Measurements from ENCODE around the gene NDN.

The NDN gene, protein sequence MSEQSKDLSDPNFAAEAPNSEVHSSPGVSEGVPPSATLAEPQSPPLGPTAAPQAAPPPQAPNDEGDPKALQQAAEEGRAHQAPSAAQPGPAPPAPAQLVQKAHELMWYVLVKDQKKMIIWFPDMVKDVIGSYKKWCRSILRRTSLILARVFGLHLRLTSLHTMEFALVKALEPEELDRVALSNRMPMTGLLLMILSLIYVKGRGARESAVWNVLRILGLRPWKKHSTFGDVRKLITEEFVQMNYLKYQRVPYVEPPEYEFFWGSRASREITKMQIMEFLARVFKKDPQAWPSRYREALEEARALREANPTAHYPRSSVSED

DNA sequence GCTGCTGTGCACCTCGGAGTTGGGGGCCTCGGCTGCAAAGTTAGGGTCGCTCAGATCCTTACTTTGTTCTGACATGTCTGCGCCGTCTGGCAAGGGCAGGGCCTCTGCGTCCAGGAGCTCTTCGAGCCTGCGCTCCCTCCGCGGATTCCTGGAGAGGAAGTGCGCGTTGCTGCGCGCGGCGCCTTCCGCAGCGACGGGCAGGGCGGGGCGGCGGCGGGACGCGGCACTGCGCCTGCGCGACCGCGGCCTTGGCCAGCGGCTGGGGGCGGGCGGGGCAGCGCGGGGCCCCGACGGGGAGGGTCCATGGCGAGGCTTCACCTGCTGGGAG is at the start of gene NDN:
Gene NDN, minus strand, starts transcription at position 163 of the 328 bp plus-strand sequence. Its CDS starts 88 bp downstream, at position 75.
- no peak for DNase-seq

DNA sequence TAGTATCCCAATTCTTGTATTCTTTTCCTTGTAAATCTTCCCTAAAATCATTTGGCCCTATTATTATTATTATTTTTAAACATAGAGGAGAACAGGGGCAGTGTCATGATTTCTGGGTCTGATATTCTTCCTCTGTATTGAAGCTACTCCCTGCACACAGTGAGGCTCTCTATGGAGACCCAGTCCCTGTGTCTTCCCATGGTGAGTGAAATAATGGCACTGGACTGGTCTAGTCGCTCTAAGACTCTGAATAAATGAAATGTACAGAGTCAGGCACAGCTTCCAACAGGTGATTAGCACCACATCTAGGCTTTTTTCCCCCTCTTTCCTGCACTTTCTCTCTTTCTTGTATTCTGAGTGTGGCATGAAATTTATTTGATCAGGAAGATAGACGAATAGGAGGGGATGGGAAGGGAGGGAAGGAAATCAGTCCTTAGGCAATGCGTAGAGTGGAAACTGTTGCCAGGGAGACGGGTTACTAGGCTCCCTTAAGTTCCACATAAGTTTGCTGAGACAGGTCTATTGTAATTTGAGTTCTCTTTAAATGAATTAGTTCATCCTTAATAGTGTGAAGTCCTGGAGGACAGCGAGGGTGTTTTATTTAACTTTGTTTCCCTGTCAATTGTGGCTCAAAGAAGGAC is 49.0 kb upstream of the NDN start:
- DNase-seq: no peak

DNA sequence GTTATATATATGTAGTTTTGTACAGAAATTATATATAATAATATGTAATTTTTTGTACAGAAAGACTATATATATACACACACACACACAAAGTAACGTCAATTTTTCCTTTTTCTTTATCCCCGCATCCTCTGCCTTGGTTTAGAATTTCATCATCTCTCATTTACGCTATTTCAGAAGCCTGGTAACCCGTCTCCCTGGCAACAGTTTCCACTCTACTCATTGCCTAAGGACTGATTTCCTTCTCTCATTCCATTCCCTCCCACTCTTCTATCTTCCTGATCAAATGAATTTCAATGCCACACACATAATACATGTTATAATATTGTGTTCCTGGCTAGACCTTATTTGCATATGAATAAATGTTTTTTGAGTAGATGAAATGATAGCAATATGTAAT is 47.8 kb upstream of the NDN start:
- DNase-seq: no peak

DNA sequence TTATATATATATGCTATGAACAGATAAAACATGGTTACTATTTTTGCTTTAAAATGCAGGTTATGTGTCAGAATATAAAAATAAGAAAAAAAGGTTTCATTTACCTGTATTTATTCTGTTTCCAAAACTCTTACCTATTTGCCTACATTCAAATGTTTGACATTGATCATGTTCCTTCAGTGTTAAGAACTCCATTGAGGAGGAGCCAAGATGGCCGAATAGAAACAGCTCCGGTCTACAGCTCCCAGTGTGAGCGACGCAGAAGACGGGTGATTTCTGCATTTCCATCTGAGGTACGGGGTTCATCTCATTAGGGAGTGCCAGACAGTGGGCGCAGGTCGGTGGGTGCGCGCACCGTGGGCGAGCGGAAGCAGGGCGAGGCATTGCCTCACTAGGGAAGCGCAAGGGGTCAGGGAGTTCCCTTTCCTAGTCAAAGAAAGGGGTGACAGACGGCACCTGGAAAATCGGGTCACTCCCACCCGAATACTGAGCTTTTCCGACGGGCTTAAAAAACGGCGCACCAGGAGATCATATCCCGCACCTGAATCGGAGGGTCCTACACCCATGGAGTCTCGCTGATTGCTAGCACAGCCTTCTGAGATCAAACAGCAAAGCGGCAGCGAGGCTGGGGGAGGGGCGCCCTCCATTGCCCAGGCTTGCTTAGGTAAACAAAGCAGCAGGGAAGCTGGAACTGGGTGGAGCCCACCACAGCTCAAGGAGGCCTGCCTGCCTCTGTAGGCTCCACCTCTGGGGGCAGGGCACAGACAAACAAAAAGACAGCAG is 27.0 kb upstream of the NDN start:
- peak; percentile 3 to 26 for DNase-seq

DNA sequence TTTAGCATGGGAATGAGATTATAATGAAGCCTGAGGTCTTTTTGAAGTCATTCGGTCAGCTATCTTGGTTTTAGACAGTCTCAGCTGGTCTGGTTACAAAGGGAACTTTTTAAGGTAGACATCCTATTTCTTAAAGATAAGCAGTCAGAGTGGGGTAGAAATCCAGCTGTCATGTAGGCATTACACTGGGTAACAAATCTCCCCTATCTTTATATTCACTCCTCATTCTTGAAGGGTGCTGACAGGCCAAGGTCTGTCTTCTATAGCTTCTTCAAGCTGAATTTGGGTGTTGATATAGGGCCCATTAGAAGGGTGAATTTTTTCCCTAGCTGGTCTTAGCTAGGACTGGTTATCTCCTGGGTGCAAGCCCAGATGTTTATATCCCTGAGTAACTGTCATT is 21.2 kb upstream of the NDN start:
- DNase-seq: no peak

DNA sequence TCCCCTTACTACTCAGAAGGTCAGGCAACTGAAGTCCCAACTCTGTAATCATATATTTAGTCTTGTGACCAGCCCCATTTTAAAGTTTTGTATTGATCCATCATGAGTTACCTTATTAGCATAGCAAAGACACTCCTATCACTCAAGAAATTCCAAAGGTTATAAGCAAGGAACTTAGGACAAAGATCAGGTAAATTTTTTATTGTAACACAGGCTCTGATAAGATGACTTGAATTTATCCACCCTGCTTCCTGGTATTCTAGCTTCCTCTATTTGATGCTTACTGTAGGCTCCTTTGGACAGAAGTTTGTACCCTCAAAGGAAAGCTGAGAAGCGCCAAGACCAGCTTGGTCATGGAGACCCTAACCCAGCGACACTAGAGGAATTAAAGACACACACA is 8.2 kb upstream of the NDN start:
- no peak for DNase-seq

DNA sequence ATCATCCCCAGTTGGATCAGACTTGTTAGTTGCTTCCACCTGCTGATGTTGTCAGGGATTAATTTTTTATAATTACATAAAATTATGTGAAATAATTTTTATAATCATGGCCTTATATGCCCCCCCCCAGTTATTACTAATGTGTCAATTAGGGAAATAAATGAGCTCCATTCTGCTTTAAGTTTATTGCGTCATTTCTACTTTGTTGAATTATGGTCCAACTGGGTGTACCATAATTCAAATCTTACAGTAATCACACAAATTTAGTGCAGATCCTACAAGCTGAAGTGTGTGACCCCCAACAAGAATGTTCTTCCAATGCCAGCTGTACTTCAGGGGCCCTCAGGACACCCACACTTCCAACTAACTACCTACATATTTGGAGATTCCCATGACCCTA is 7.5 kb upstream of the NDN start:
- DNase-seq: no peak

DNA sequence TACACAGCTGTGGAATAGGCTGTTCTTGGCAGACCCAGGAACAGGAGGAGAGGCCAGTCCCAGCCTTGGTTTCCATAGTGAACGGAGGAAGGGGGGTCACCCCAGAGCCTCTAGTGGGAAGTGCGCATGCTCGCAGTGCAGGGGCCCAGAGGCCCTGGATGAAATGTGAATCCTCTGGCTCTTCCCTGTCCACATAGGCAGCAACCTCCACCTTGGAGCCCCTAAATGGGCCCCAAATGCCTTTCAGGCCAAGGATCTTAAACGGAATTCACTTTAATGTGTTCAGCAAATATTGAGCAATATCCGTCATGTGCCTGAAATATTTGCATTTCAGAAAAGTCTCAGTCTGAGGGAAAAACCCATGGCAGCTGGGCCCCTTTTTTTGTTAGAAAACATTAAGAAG is 3.3 kb upstream of the NDN start:
- peak; percentile 40 to 48 for DNase-seq

DNA sequence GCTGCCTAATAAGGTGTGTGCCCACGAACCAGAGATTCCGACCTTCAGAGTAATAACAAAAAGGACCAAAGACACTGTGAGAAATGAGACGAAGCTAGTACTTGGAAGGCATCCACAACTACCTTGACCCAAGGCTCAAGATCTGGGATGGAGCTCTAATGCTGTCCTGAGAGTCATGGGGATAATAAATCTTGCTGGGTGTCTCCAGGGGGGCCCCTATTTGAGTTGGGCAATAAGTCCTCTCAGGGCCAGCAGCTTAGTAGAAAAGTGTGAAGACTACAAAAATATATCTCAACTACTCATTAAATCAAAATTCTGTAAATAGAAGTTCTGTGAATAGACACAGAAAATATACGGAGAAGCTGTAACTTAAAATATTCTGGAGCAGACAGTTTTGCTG is 2.9 kb upstream of the NDN start:
- DNase-seq: no peak

DNA sequence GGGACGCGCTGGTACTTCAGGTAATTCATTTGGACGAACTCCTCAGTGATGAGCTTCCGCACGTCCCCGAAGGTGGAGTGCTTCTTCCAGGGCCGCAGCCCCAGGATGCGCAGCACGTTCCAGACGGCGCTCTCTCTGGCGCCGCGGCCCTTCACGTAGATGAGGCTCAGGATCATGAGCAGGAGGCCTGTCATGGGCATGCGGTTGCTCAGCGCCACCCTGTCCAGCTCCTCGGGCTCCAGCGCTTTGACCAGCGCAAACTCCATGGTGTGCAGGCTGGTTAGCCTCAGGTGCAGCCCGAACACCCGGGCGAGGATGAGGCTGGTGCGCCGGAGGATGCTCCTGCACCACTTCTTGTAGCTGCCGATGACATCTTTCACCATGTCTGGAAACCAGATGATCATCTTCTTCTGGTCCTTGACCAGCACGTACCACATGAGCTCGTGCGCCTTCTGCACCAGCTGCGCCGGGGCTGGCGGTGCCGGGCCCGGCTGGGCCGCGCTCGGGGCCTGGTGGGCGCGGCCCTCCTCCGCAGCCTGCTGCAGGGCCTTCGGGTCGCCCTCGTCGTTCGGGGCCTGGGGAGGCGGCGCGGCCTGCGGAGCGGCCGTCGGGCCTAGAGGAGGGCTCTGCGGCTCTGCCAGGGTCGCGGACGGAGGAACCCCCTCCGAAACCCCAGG is 501 bp downstream of the NDN start:
- no peak for DNase-seq

DNA sequence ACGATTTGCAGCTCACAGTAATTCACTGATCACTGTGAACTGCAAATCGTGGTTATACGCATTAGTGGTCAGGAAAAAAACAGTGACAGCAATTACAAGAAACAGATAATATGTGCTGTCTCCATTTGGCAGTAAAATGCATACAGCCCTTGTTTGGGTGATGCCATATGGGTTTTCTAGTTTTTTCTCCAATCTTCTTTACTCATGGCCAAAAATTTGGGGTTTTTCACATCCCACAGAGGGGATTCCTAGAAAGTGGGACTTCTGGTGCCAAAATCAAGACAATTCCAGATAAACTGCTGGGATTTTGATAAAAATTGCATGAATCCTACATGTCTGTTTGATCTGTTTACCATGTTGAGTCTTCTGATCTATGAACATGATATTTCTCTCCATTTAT is 15.6 kb downstream of the NDN start:
- DNase-seq: no peak

DNA sequence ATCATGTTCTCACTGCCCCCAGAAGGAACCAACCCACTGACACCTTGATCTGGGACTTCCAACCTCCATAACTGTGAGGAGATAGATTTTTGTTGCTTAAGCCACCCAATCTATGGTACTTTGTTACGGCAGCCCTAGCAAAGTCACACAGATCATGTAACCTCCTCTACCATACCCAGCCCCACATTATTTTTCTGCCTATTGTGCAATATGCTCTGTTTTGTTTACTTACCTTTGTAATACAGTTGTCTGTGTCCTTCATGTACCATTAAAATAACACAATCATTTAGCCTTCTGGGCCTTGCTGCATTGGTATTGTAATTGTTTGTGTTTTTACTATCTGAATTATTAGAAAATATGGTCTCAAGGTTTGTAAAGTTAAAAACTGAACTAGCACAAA is 16.1 kb downstream of the NDN start:
- DNase-seq: no peak

DNA sequence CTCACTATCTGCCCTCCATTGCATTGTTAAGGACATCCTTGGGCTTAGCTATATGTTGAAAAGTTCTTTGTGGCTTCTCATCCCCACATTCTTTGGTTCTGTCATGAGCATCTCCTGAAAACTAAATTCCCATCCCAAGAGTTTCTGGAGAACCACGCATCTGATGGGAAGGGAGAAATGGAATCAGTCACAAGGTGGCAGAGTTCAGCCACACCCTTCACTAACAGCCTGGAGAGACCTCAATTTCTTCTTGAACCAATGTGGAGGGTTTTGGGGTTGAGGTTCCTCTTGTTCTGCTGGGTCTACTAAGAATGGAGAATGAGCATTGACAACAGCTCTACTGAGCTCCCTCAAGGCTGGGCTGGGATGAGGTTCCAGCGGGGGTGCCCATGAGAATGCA is 23.9 kb downstream of the NDN start:
- DNase-seq: no peak

DNA sequence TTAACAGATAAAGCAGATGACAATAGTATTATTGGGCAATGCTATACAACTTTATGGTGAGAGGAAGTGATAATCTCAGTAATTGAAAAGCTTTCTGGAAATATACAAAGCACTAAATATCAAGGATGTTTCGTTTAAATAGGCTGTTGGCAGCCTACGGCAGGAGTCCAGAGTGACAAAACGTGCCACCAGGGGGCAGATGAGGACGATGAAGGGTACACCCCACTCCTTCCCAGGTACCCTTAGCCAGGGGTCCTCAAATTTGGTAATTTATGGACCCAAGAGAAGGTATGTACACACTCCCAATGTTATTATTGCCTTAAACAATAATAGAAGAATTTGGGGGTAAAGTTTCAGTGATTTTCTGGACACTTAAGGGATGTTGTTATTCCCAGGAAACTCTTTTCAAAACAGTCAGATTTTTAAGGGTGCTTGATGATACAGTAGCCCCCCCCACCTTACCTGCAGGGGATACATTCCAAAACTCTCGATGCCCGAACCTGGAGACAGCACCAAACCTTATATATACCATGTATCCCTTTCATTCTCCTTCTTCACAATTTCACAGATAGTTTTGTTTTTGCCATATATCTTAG is 38.1 kb downstream of the NDN start:
- DNase-seq: peak; percentile 26 to 33

DNA sequence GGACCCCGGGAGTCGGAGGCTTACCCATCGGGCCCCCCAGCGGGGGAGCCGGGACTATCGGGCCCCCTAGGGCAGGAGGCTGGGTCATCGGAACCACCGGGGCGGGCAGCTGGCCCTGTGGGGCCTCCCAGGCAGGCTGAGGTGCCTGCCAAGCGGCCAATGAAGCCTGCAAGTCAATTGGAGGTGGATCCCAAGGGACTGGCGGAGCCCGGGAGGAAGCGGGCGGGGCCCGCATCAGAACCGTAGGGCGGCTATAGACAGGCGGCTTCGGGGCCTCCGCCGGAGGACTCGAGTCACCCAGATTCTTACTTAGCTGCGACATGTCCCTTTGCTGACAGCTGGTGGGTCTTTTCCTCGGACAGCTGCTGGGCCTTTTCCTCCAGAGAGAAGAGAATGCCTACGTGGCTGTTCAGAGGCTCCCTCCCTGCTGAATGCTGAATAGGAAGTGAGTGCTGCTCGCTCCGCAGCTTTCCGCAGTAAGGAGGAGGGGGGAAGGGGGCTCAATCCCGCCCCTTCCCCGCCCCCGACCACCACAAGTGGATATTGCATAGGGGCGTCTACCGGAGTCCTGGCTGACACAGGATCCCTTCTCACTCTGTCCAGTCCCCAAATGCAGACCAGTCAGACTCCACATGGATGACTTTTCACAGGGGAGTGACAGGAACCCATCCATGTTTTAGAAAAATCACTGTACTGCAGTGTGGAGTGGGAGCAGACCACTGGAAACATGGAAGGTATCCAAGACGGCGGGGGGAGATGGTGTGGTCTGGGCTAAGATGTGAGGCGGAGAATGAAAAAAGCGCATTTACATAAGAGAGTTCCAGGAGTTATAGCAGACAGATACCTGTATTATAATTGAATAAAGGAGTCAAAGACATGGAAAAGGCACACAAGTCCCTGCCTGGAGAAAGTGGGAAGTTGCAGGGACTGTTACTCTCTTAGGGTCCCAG is 39.4 kb downstream of the NDN start, which contains the start of gene MAGEL2:
Gene MAGEL2, minus strand, starts transcription at position 447 of the 950 bp plus-strand sequence. Its CDS starts 125 bp downstream, at position 322.
- DNase-seq: no peak

DNA sequence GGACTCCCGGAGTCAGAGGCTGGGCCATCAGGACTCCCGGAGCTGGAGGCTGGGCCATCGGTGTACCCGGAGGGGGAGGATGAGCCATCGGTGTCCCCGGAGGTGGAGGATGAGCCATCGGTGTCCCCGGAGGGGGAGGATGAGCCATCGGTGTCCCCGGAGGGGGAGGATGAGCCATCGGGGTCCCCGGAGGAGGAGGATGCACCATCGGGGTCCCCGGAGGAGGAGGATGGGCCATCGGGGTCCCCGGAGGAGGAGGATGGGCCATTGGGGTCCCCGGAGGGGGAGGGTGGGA is 40.2 kb downstream of the NDN start:
- no peak for DNase-seq

DNA sequence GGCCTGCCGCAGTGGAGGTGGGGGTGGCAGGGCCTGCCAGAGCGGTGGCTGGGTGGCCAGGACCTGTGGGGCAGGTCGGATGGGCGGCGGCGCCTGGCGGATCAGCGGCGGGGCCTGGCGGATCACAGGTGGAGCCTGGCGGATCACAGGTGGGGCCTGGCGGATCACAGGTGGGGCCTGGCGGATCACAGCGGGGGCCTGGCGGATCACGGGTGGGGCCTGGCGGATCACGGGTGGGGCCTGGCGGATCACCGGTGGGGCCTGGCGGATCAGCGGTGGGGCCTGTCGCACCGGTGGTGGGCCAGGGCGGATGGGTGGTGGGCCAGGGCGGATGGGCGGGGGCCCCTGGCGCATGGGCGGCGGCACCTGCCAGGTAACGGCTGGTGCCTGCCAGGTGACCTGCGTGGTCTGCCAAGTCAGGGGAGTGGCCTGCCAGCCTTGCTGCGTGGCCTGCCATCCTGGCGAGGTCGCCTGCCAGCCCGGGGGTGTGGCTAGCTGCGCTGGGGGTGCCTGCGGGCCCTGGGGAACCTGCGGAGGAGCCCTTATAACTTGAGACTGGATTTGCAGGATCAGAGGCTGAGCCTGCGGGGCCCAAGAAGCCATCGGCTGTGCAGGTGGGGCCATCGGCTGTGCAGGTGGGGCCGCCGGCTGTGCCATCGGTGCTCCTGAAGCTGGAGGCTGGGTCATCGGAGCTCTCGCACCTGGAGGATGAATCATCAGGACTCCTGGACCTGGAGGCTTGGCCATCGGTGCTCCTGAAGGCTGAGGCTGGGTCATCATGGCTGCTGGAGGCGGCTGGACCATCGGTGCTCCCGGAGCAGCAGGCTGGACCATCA is 40.7 kb downstream of the NDN start:
- no peak for DNase-seq

DNA sequence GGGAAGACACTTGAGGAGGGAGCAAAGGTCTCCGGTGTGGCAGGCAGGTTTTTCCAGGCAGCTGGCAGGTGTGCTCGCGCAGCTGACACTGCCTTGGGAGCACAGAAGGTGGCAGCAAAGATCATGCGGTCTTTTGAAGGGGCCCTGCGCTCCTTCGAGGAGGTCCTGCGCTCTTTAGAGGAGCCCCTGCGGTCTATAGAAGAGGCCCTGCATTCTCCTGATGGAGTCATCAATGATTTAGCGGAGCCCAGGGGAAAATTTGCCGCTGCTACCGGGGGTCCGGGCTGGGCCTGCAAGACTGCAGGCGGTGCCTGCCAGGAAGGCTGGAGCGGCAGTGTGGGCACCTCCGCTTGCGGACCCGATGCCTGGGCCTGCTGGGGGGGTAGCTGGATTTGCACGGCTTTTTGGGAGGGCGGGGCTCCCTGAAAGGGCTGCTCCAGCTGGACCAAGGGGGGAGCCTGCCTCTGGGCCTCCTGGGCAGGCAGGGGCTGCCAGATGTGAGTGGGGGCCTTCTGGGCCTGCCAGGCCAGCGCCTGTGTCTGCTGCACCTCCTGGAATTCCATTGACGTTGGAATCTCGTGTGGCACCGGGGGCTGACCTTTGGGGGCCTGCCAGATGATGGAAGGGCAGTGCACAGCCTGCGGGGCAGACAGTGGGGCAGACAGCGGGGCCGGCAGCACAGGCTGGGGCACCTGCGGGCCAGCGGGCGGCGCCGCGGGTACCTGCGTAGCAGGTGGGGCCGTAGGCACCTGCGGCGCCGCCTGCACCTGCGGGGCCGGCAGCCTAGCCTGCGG is 41.5 kb downstream of the NDN start:
- DNase-seq: peak; percentile 1 to 29

DNA sequence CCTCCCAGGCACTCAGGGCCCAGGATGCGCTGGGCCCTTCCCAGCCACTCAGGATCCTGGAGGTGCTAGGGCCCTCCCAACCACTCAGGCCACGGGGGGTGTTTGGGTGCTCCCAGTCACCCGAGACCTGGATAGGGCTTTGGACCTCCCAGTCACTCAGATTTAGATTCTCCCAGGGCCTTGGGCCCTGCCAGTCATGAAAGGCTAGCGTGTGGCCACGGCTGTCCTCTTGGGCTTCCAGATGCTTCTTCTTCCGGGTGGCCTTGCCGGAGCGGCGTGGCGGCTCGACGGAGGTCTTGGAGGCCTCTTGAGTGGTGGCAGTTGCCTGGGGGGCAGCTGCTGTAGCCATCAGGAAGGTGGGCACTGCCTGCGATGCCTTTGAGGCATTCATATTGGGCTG is 42.3 kb downstream of the NDN start:
- no peak for DNase-seq

DNA sequence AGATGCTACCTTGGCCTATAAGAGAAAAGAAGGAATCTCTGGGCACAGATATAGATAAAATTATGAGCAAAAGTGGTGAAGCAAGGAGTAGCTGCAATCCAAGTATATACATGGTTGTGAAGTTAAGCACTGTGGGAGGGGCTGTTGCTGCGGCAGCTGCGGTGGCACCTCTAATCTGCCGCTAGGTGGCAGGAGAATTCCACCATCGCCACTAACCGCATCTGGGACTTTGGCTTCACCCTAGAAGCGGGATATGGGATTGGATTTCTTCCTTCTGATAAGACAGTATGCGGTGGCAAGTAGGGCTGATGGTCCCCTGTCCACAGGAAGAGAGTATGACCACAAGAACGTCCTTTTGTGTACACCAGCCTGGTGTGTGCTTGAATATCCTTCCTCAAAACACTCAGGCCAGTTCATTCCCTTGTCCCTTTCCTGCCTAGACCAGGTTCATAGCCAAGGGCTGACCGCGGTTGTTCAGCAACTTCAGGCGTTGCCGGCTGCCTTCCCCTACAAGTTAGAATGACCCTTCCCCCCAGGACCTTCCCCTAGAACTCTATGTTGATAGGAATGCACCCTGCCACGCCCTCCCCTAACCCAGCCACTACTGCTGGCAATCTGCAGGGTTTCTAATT is 44.6 kb downstream of the NDN start:
- DNase-seq: peak; percentile 54 to 61

Data from SHP77 (cell line).